KMS-11 (cell line): ENCODE measurements around the gene SP1.
A peak's percentile ranks its signal among the peaks of the same experiment; 100 is the strongest.

Experiments used
- H2AFZ ChIP-seq: fragments of 200-600 bp; sonication (generic); 2 replicates; pipeline ENCODE4 v1.6.1; 2016; ENCODE audit warnings: antibody characterized with exemption, mixed run types, low read depth
- H3K27ac ChIP-seq: fragments of 200-600 bp; sonication (generic); 2 replicates; pipeline ENCODE4 v1.6.1; 2016; ENCODE audit warnings: mild to moderate bottlenecking, mixed run types
- H3K27me3 ChIP-seq: fragments of 200-600 bp; sonication (generic); 2 replicates; pipeline ENCODE4 v1.6.1; 2017; ENCODE audit warnings: mild to moderate bottlenecking, low read depth, mixed run types, moderate library complexity; ENCODE audit not compliant: insufficient read depth
- H3K36me3 ChIP-seq: fragments of 200-600 bp; sonication (generic); 2 replicates; pipeline ENCODE4 v1.6.1; 2017; ENCODE audit warnings: mild to moderate bottlenecking, mixed run types; ENCODE audit not compliant: insufficient read depth
- H3K4me1 ChIP-seq: fragments of 200-600 bp; sonication (generic); 2 replicates; pipeline ENCODE4 v1.6.1; 2016; ENCODE audit warnings: mild to moderate bottlenecking, low read depth, mixed run types; ENCODE audit not compliant: poor library complexity, severe bottlenecking
- H3K4me2 ChIP-seq: fragments of 200-600 bp; sonication (generic); 2 replicates; pipeline ENCODE4 v1.7.0; 2016; ENCODE audit warnings: mild to moderate bottlenecking, mixed run types
- H3K4me3 ChIP-seq: fragments of 200-600 bp; sonication (generic); IDR thresholded peaks from 2 replicates; pipeline ENCODE4 v1.6.1; 2017; ENCODE audit warnings: low read depth, low read length, mixed read lengths; ENCODE audit not compliant: insufficient read depth
- H3K79me2 ChIP-seq: fragments of 200-600 bp; sonication (generic); 2 replicates; pipeline ENCODE4 v1.6.1; 2016; ENCODE audit warnings: low read depth, mixed run types; ENCODE audit not compliant: insufficient read depth
- H3K9ac ChIP-seq: fragments of 200-600 bp; sonication (generic); 2 replicates; pipeline ENCODE4 v1.6.1; 2016; ENCODE audit warnings: mild to moderate bottlenecking, mixed run types
- H4K20me1 ChIP-seq: fragments of 200-600 bp; sonication (generic); 2 replicates; pipeline ENCODE4 v1.6.1; 2016; ENCODE audit warnings: mild to moderate bottlenecking, mixed run types; ENCODE audit not compliant: insufficient read depth
- CTCF ChIP-seq: fragments of 200-600 bp; sonication (generic); conservative IDR thresholded peaks from 2 replicates; pipeline ENCODE4 v1.6.1; 2017; ENCODE audit warnings: low read depth, mild to moderate bottlenecking, antibody characterized with exemption, low read length, moderate library complexity, mixed read lengths

The SP1 gene

GRCh38 chr12:53450936-53451335 lies 71.0 kb downstream of the SP1 start:
- peaks cover 22% of the 10 kb centered on the region for H3K36me3 ChIP-seq
- H4K20me1 ChIP-seq = peaks cover 32% of the 10 kb centered on the region
- no peak for TF ChIP-seq CTCF
- H3K27me3 ChIP-seq = no peaks in the 10 kb centered on the region
- no peak overlapping the region; the same call in 1 of the 2 replicates for H3K4me2 ChIP-seq
- H3K79me2 ChIP-seq = peaks cover 38% of the 10 kb centered on the region
- no peak overlapping the region for H2AFZ ChIP-seq
- peaks cover 36% of the 10 kb centered on the region for H3K4me1 ChIP-seq
- no peak overlapping the region for H3K27ac ChIP-seq
- H3K9ac ChIP-seq = no peak overlapping the region
- no peak overlapping the region for H3K4me3 ChIP-seq

GRCh38 chr12:53451661-53452158 lies 71.7 kb downstream of the SP1 start, which contains the start of gene PCBP2:
Gene PCBP2 (plus strand): TSS chr12:53452102. CDS start chr12:53454801, 2,699 bp downstream.
- H3K27me3 ChIP-seq = no peaks in the 10 kb centered on the region
- peaks cover 29% of the 10 kb centered on the region for H3K36me3 ChIP-seq
- peaks cover 44% of the 10 kb centered on the region for H3K4me1 ChIP-seq
- peaks cover 46% of the 10 kb centered on the region for H3K79me2 ChIP-seq
- H4K20me1 ChIP-seq = peaks cover 34% of the 10 kb centered on the region
- peak within 1 kb of the TSS; percentile 86 for H3K27ac ChIP-seq
- H3K4me3 ChIP-seq = no peak within 1 kb of the TSS
- peak within 1 kb of the TSS; percentile 93 for H3K9ac ChIP-seq
- H3K4me2 ChIP-seq = peak within 1 kb of the TSS; percentile 93
- H2AFZ ChIP-seq = peak within 1 kb of the TSS; percentile 9; the same call in 1 of the 2 replicates
- TF ChIP-seq CTCF = peak; percentile 97

- Histone ChIP-seq H4K20me1 (peaks cover 41% of the 10 kb centered on the region), H2AFZ (no peak overlapping the region), H3K4me1 (peaks cover 51% of the 10 kb centered on the region), H3K4me3 (no peak overlapping the region), H3K79me2 (peaks cover 53% of the 10 kb centered on the region), H3K27me3 (no peaks in the 10 kb centered on the region), H3K36me3 (peaks cover 37% of the 10 kb centered on the region), H3K27ac (peak overlapping the region; percentile 86), H3K9ac (peak overlapping the region; percentile 93), H3K4me2 (peak overlapping the region; percentile 93)
- peak; percentile 81 for TF ChIP-seq CTCF
Measured at GRCh38 chr12:53452159-53453077, 72.4 kb downstream of the SP1 start.

GRCh38 chr12:53453953-53454640 lies 74.1 kb downstream of the SP1 start:
- TF ChIP-seq CTCF = peak; percentile 13; the same call in 1 of the 2 replicates

More at GRCh38 chr12:53453953-53454640, 74.1 kb downstream of the SP1 start:
- Histone ChIP-seq H3K4me1 (peaks cover 68% of the 10 kb centered on the region), H3K4me2 (peak overlapping the region; percentile 93), H3K79me2 (peaks cover 70% of the 10 kb centered on the region), H4K20me1 (peaks cover 53% of the 10 kb centered on the region), H3K27ac (peak overlapping the region; percentile 86), H3K27me3 (no peaks in the 10 kb centered on the region), H2AFZ (no peak overlapping the region), H3K36me3 (peaks cover 53% of the 10 kb centered on the region), H3K4me3 (no peak overlapping the region), H3K9ac (peak overlapping the region; percentile 93)
